C4-2B (cell line): ENCODE measurements around the gene DCAF6.

Experiments used
- ZFX ChIP-seq: fragments of 450-650 bp; IDR thresholded peaks from 2 replicates; pipeline ENCODE4 v1.6.1; 2017
- TF ChIP-seq, protein P1 (sequence below): fragments of 450-650 bp; conservative IDR thresholded peaks from 2 replicates; pipeline ENCODE4 v1.5.1; 2017; ENCODE audit warnings: mild to moderate bottlenecking

DNA sequence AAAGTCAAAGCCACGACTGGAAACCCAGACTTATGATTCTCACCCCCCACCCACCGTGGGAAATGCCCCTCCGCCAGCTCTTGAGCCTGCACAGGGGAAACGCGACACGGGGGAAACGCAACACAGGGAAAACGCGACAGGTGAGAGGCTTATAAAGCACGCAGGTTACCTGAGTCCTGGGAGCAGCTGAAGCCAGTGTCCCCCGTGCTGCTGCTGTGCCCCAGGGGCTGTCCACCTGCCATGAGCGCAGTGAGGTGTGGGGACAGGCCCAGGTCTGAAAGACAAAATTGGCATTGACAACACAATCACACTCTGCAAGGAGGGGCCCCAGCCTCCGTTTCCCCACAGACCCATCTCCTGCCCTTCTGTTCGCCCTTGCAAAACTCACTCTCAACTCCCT, 153.9 kb downstream of the DCAF6 start:
- TF ChIP-seq ZFX = no peak
- TF ChIP-seq, protein P1, sequence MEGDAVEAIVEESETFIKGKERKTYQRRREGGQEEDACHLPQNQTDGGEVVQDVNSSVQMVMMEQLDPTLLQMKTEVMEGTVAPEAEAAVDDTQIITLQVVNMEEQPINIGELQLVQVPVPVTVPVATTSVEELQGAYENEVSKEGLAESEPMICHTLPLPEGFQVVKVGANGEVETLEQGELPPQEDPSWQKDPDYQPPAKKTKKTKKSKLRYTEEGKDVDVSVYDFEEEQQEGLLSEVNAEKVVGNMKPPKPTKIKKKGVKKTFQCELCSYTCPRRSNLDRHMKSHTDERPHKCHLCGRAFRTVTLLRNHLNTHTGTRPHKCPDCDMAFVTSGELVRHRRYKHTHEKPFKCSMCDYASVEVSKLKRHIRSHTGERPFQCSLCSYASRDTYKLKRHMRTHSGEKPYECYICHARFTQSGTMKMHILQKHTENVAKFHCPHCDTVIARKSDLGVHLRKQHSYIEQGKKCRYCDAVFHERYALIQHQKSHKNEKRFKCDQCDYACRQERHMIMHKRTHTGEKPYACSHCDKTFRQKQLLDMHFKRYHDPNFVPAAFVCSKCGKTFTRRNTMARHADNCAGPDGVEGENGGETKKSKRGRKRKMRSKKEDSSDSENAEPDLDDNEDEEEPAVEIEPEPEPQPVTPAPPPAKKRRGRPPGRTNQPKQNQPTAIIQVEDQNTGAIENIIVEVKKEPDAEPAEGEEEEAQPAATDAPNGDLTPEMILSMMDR = no peak
